Ishikawa (cell line): ENCODE measurements around the gene ARNT2.

Experiments
- EGR1 ChIP-seq: IDR thresholded peaks from 2 replicates; pipeline ENCODE4 v1.6.1; 2012
- EP300 ChIP-seq: IDR thresholded peaks from 2 replicates; pipeline ENCODE4 v1.6.1; 2012; ENCODE audit warnings: borderline replicate concordance
- FOXM1 ChIP-seq: IDR thresholded peaks from 2 replicates; pipeline ENCODE4 v1.6.1; 2012; ENCODE audit warnings: low read depth, borderline replicate concordance
- NFIC ChIP-seq: IDR thresholded peaks from 2 replicates; pipeline ENCODE4 v1.6.1; 2012
- RAD21 ChIP-seq: IDR thresholded peaks from 2 replicates; pipeline ENCODE4 v1.6.1; 2012; ENCODE audit warnings: low read depth
- REST ChIP-seq: IDR thresholded peaks from 2 replicates; pipeline ENCODE4 v1.6.1; 2012; ENCODE audit warnings: low read depth, mild to moderate bottlenecking
- TAF1 ChIP-seq: IDR thresholded peaks from 2 replicates; pipeline ENCODE4 v1.6.1; 2012; ENCODE audit warnings: low read depth, mild to moderate bottlenecking
- TEAD4 ChIP-seq: IDR thresholded peaks from 2 replicates; pipeline ENCODE4 v1.6.1; 2012
- USF1 ChIP-seq: IDR thresholded peaks from 2 replicates; pipeline ENCODE4 v1.6.1; 2012
- YY1 ChIP-seq: IDR thresholded peaks from 2 replicates; pipeline ENCODE4 v1.6.1; 2012; ENCODE audit warnings: low read depth
- ZBTB7A ChIP-seq: IDR thresholded peaks from 2 replicates; pipeline ENCODE4 v1.6.1; 2012; ENCODE audit warnings: low read depth
- TF ChIP-seq, protein P1 (sequence below): IDR thresholded peaks from 2 replicates; pipeline ENCODE4 v1.6.1; 2012

- no peak for TF ChIP-seq REST
- TF ChIP-seq YY1 = no peak
- TF ChIP-seq, protein P1, sequence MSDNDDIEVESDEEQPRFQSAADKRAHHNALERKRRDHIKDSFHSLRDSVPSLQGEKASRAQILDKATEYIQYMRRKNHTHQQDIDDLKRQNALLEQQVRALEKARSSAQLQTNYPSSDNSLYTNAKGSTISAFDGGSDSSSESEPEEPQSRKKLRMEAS = peak; percentile 61
- TF ChIP-seq USF1 = no peak
- TF ChIP-seq EP300 = no peak
- TF ChIP-seq RAD21 = no peak
- no peak for TF ChIP-seq TAF1
- TF ChIP-seq TEAD4 = no peak
- no peak for TF ChIP-seq ZBTB7A
- no peak; the same call in 1 of the 2 replicates for TF ChIP-seq EGR1
- TF ChIP-seq NFIC = no peak
- TF ChIP-seq FOXM1 = no peak
Observed at GRCh38 chr15:80403712-80404056, 498 bp upstream of the ARNT2 start.
